ENCODE results near the gene VAV2.

VAV2 gene

DNA sequence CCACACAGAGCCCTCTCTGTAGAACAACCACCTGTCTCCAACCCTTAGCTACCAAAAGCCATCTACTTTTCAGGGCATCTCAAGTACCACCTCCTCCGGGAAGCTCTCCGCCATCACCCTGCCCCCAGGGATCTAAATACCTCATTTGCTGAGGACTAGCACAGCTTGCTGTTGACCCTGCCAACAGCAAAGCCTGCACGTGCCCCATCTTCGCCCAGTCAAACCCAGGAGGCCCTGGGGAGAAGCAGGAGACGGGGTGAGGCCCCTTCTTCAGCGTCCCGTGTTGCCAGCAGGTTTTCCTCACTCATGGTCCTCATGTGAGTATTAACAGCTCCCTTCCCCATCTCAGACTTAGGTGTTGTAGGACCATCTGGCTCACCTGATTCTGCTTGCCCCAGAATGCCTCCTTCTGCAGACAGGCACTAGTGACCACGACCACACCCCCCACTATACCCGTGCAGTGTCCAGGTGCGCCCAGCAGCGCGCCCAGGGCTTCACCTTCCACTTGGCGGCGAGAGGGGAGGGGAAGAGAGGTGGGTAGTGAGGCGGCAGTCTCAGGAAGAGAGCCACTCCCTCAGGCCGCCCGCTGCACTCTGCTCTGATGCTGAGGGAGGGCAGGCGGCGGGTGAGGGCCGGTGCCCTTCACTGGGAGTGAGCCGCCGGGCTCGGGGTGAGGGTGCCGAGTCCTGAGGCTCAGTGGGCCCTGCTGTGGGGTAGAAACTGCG, 11.1 kb downstream of the VAV2 start:
- DNase-seq: no peak

DNA sequence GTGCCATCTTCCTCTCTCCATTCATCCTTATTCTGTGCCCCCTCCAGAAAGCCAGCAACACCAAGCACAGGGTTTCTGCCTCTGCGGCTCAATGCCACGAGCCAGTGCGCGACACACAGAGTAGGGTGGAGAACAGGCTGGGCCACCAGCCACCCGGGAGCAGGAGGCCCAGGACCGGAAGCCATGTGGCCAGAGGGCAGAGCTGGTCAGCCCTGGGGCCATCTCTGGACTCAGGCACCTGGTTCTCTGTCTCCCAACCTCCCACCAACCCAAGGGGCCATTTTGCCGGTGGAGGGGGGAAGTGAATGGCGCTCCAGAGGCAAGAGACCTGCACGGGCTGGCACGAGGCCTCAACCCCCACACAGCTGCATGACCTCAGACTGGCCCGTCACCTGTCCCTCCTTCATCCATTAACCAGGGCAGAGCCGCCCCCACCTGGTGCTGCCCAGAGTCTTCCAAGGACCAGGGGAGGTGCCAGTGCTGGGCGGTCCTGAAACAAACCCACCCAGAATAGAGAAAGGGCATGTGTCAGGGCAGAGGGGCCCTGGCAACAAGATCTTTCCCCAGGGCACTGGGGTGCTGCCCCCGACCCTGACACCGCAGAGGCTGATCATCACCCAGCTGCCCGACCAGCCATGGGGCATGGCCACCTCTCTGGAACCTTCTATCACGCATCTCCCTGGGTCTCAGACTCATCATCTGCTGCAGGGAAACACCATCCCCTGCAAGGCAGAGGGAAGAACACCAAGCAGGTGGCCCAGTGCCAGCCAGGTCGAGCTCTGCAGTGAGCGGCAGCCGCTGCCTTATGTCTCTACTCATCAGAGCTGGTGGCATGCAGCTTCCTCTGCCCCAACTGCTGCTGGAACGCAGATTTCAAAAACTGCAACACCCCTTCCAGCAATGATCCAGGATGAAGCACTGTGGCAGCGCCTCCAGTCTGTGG, 11.9 kb downstream of the VAV2 start:
- no peak for DNase-seq

DNA sequence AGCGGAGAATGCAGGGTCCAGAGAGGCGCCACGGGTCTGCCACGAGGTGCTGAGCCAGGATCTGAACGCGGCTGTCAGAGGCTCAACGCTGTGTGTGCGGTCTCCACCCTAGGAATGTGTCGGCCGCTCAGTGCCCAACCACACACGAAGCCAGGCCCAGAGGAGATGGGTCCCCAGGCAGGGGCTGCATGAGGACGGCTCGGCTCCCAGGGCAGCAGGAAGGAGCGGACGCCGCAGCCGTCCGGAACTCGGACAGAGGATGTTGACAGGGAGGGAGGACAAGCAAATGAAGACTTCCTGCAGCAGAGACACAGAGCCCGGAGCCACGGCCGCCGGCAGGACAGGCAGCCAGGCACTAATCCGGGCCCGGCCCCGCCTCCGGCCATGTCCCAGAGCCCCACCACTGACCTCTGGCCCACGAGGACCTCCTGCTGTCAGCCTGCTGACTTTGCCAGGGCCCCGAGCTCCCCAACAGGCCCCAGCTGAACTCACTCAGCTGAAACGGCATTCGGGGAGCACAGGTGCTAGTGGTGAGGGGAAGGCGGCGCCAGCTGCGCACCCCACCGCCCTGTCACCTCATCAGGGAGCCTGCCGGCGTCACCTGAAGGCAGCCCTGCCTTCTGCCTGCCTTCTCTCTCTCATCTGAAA, 12.7 kb downstream of the VAV2 start:
- no peak for DNase-seq

DNA sequence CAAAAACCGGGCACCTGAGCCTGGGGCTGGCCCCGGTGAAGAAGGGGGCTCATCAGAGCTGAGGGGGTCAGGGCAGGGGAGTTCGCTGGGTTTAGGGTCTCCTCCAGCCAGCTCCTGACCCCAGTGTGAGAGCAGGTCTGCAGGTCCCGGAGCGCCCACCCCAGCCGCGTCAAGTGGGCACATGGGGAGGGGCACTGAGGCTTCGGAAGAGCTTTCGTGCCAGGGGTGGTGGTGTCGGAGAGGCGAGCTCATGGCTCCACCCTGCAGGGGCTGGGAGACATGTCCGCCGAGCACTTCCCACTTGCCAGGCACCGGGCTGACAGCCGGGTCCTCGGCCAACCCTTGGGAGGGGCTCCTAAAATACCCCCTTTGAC, 13.2 kb downstream of the VAV2 start:
- DNase-seq: no peak

DNA sequence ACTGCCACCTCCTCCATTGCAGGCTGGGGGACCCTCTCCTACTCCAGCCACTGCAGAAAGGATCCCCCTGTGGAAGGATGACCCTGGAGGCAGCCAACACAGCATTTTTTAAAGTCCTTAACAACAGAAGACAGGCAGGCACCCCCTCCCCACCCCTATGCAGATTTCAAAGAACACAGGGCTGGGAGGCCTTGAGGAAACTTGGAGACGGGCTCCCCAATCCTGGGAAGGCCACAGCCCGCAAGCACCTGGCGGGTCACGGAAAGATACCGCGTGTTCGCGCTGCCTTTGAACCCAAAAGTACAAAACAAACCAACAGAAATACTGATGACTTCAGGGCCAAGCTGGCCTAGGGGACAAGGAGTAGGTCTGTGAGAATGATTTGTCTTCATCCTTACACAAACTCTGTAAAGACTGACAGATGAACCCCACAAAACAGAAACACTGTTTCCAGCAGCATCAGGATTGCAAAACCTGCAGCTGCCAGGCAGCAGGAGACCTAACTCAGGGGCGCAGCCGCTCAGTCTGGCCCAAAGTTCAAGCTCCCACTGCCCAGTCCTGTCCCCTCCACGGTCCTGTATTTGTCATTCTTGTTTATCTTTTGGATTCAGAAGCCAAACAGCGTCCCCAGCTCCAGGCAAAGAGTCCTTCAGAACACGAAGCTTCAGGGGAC, 13.8 kb downstream of the VAV2 start:
- DNase-seq: no peak

DNA sequence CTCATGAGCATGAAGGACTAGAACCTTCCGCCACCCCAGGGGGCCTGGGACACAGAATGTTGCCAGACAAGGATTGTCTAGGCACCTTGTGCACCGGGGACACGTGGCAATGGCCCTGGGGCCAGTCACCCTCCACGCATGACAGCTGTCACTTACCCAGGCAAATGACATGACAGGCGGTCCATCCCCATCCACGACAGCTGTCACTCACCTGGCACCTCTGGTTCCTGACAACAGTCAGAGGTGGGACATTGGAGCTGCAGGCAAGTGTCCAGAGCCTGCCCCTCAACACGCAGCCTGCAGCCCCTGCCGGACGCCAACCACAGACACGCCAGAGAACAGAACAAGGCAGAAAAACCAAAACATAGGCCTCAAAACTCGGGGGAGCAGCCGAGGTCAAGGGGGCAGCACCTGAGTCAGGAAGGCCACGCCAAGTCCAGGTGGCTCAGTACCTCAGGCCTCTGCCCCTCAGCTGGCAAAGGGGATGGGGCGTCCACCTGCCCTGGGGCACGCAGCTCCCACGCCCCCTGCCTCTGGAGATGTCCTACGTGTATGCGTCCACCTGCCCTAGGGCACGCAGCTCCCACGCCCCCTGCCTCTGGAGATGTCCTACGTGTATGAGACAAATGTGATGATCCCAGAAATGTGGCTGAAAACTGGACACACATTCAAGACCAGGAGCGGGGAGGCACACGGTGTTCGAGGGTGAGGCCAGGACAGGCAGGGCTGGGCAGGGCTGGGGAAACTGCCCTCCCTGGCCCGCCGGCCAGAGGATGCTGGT, 14.5 kb downstream of the VAV2 start:
- DNase-seq: no peak

DNA sequence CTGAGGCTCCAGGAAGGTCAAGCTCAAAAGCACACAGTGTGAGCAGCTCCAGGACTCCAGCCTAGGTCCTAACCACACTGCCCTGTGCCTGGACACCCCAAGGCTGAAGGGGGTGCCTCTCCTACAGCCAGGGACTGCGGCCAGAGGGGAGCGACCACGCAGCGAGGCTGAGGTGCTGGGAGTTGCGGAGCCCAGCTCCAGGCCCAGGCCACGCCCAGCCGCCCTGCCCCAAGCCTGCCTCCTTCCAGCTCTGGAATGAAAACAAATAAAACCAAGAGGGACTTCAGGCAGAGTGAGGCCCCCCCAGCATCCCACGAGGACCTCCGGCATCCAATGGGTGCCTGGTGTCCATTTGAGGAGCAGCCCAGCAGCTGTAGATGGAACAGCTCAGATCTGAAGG, 15.2 kb downstream of the VAV2 start:
- no peak for DNase-seq

DNA sequence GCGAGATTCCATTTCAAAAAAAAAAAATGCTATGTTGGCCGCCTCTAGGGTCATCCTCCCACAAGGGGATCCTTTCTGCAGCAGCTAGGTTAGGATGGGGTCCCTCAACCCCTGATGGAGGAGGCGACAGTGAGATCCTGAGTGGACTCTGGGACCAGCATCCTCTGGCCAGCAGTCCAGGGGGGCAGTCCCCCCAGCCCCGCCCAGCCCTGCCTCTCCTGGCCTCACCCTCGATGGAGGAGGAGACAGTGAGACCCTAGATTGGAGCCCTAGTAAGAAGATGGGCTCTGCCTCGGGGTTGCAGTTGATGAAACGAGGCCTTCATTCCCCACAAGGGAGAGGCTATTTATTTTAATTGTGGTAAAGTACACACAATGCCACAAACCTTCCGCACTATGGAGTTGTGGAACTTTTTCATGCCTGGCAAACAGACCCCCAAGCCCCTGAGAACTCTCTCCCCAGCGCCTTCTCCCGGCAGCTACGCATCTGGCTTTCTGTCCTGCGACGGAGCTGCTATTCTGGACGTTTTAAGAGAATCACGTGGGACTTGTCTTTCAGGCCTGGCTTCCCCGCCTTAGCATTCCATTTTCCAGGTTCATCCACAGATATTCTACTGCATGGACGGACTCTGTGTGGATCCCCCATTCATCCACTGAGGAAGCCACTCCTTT, 15.8 kb downstream of the VAV2 start:
- DNase-seq: no peak

DNA sequence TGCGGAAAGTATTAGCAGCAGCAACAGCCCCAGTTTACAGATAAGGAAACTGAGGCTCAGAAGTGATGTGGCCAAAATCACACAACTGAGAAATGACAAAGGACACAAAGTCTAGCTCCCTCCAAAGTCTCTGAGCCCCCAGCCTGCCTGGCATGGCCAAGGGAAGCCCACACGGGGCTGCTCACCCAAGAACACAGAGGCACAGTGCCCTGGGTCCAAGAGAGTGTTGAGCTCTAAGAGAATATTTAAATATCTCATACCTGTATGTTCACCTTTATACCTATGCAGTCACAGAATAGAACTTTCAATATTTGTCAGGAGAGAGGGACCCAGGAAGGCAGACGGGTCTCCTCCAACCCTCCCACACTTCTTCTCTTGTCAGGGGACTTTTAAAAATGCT, 16.6 kb downstream of the VAV2 start:
- no peak for DNase-seq

DNA sequence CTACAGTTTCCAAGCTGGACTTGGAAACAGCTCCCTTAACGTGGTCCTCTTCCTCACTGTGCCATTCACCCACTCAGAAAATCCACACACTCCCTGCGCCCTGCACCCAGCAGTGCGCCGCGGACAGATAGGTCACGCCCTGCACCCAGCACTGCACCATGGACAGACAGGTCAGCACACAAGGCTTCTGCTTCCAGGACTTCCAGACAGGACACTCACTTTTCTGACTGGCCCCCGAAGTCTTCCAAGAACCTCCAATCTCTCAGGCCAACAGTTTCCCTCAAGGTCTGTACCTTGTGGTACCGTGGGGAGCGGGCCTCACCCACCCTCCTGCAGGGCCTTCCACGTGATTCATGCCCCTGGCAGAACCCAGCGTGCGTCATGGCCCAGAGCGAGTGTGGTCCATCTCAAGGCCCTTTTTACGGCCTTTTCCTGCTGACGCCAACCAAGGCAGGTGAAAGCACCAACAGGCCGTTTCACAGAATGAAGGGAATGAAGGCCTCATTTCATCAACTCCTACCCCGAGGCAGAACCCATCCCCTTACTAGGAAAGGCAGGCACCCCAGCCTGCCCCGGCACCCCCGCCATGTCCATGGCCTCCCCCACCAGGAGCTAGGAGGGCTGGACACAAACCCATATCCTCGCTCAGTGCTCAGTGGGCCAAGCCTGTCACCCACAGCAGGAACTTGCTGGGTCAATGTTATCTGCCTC, 17.3 kb downstream of the VAV2 start:
- DNase-seq: no peak

DNA sequence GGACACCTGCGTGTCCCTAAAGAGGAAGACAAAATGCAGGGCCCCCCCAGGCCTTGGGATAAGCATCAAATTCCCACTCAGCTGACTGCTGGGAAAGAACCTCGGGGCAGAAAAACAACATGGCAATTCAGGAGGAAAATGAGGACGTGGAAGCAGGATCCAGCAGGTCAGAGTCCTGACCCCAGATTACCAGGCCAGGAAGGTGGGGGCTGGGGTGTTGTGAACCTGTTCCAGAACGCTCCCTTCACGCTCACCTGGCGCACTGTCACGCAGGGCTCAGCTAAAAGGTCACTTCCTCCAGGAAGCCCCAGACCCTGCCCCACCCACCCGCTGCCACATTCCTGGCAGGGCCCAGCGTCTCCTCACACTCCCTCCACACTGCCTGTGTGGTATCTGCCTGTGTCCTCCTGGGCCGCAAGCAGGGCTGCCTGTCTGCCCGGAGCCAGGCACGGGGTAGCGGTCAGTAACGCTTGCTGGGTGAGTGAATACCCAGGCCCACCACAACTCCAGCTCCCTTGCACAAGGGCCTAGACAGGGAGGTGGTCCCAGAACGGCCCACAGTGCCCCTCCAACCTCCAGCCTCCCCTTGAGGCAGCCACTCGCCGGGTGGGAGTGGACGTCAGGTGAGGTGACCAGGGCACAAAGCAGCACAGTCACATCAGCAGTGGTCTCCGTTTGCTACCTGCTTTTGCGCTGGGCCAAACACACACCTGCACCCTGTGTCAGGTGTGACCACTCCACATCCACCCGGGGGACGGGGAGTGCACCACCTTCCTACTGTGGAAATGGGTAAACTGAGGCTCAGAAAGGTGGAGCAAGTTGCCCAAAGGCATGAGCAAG, 18.1 kb downstream of the VAV2 start:
- no peak for DNase-seq

DNA sequence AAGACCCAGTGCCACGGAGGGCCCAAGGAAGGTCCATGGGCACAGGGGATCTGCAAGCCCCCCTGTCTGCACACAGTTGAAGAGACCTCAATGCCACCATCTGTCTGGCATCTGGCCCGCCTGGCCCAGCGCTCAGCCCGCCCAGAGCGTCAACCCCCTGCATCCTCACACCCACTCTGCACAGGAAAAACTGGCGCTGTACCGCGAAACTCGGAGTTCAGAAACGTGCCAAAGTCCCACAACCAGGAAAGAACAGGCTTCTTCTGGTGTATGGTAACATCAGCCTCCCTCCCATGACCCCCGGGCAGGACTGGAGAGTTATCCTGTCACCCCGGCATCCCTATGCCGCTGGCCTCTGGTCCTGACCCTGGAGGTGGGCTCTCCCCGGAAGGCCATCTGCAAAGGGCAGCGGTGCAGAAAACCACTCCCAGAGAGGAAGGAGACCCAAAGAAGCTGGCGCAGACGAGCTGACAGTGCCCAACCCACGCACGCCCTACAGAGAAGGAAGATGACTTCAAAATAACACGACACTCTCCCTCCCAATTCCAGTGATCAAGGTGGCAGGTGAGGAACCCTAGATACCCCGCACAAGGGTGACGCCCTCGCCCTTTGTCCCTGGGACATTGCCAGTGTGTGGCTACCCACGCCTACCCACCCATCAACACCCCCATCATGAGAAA, 18.9 kb downstream of the VAV2 start:
- DNase-seq: no peak

DNA sequence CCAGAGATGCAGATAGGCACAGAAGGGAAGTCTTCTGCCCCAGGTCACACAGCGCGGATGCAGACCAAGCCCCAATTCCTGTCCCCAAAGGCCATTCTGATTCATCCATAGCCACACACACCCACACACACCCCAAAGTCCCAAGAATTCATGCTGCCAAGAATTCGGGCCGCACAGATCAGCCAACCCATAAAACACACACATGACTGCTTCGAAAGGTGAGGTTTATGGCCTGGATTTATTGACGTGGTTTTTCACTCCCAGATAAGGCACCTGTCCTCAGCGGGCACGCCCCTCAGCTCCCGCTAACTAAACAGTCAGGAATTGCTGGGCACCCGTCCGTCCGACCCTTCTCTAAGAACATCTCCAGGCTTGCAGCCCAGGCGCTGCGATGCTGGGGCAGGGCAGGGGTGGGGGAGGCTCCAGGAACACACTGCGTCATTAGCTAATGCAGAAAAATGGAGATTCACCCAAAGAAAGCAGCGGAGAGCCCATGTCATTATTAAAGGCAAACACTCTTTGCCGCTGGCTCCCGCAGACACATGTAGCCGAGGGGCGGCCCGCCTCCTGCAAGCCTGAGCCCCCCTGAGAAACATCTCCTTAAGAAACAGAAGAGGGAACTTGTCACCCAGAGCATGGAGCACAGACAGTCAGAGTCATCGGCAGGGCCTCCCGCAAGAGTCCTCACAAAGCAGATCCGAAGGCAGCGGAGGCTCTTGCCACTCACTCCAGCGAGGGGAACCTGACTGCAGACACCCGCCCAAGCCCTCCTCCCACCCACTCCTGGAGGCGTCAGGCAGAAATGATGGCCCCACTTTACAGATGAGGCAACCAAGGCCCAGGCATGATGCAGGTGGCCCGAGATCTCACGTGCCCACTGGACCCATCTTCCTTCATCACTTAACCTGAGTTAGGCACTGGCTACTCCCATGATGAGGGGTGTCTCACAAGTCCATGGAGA, 19.9 kb downstream of the VAV2 start:
- DNase-seq: no peak

DNA sequence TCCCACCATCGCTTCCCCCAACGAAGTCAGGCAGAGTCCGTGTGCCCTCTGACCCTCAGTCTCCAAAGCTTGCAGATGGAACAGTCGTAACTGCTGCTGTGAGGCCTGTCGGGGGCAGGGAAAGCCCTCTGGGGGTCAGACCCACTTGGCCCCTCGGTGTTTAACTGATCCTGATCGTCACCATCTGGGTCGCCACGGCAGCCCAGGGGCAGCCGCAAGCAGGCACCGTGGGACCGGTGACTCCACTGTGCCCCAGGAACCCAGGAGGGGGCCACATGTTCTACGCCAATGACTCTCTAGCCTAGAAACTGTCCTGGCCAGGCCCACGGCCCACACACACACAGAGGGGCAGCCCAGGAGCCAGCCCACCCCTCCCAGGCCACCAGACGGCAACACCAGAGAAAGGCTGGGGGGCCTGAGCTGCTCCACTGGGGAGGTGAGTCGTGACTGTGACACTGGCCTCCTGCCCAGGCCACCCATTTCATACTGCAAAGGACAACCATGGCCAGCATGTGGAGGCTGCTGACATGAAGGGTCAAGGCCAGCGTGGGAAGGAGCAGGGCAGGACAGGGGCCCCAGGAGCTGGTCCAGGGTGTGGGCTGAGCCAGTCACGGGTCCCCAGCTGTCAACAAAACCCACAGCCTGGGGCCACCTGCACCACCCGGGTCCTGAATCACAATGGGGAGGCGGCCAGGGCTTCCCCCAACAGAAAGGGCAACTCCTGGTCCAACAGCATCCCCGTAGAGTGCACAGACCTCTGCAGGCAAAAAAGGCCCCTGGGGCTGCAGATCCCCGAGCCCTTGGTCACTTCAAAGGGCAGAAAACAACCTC, 20.8 kb downstream of the VAV2 start:
- no peak for DNase-seq

DNA sequence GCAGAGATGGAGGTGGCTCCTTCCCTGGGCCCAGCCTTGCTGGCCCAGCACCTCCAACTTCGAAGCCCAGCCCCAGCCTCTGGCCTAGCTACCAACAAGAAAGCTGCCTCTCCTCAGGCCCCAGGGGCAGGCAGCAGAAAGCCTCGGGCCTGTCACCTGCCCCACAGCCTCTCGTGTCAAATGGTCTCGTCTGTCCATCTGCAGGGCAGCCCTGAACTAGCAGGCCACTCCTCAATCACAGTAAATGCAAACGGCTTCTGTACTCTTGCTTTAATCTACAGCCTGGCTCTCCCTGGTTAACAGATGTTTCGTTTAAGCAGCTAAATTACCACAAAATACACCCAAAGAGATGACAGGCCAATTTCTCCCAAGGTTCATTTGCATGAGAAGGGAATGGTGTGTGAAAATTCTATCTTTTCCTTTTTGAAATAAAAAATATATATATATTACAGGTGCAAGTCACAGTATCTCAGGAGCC, 21.5 kb downstream of the VAV2 start:
- no peak for DNase-seq

DNA sequence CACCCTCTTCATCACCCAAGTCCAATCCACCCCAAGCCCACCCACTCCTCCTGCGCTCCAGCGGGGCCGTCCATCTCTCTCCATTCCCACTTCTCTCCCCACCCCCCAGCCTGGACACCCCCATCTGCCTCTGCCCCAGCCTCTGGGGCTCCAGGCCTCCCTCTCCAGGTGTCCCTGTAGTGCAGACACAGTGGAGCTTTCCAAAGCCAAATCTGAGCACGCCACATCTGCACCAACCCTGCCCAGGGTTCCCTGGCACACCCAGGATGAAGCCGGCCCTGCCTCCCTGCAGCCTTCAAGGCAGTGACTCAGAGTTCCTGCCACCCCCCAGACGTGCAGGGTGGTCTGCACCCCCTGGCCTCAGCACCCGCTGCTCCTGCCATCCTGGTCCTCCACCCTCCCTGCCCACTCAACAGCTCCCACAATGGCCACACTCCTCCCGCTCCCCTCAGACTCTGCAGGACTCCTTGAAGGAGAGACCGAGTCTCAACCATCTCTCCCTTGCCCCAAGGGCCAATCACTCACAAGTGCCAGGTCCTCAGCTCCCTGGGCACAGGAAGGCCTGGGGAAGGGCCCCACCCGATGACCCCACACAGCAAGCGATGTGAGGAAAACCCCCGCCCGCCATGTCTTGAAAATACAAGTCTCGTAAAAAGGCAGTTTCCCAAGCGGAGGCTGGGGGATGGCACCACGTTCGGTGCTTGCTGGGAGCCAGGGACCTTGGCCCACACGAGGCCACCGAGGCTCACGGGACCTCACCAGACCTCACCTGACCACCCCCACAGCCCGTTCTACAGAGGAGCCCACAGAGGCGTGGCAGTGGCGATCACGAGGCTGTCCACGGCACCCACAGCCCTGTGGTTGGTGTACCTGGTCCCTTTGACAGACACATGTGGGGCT, 22.2 kb downstream of the VAV2 start:
- DNase-seq: no peak

Data from inflammatory macrophage (primary cell).